Type B pancreatic cell (in vitro differentiated cells): ENCODE data around the gene CHTF8. TPM values are rescaled to one million over a fixed set of nuclear protein-coding genes. Genes with fewer than 3 reads are reported as not detected.

Source experiments
- DNase-seq: peaks from one replicate; pipeline ENCODE4 v3.0.0; 2021; ENCODE audit warnings: mixed read lengths; ENCODE audit not compliant: unreplicated experiment; ENCODE audit errors: extremely low spot score
- H3K27ac Mint-ChIP-seq: 2 replicates; pipeline ENCODE4 v1.8.0; 2021; ENCODE audit warnings: mild to moderate bottlenecking, mixed read lengths
- H3K27me3 Mint-ChIP-seq: 2 replicates; pipeline ENCODE4 v1.8.0; 2021; ENCODE audit warnings: mixed read lengths
- H3K36me3 Mint-ChIP-seq: 2 replicates; pipeline ENCODE4 v1.8.0; 2021; ENCODE audit warnings: mixed read lengths
- H3K4me1 Mint-ChIP-seq: one replicate; pipeline ENCODE4 v1.8.0; 2021; ENCODE audit warnings: mixed read lengths; ENCODE audit not compliant: unreplicated experiment
- H3K4me3 Mint-ChIP-seq: 2 replicates; pipeline ENCODE4 v1.8.0; 2021; ENCODE audit warnings: mild to moderate bottlenecking, mixed read lengths
- H3K9me3 Mint-ChIP-seq: 2 replicates; pipeline ENCODE4 v1.8.0; 2021; ENCODE audit warnings: mixed read lengths
- CTCF ChIP-seq: fragments of 200-600 bp; sonication (generic); conservative IDR thresholded peaks from 2 replicates; pipeline ENCODE4 v1.5.0; 2021; ENCODE audit warnings: antibody characterized with exemption, mild to moderate bottlenecking
- total RNA-seq: library from RNA; stranded (reverse); gene quantifications from 2 replicates; pipeline ENCODE4 v1.2.1, GENCODE V29; 2021; ENCODE audit warnings: low replicate concordance

Gene CHTF8
- total RNA-seq, 1 donor from 2014 or later: 131 TPM

GRCh38 chr16:69083306-69083941 is 49.0 kb downstream of the CHTF8 start:
- no peak for TF ChIP-seq CTCF
- H3K9me3 Mint-ChIP-seq: no peaks in the 10 kb centered on the region
- peaks cover 6% of the 10 kb centered on the region for H3K36me3 Mint-ChIP-seq
- no peak overlapping the region for H3K4me3 Mint-ChIP-seq
- no peak overlapping the region for H3K27ac Mint-ChIP-seq
- H3K4me1 Mint-ChIP-seq: peaks cover 5% of the 10 kb centered on the region
- DNase-seq: no peak
- no peaks in the 10 kb centered on the region for H3K27me3 Mint-ChIP-seq

- no peak for TF ChIP-seq CTCF
- Mint-ChIP-seq H3K27ac (no peak overlapping the region), H3K27me3 (no peaks in the 10 kb centered on the region), H3K9me3 (no peaks in the 10 kb centered on the region), H3K36me3 (peaks cover 4% of the 10 kb centered on the region), H3K4me1 (no peaks in the 10 kb centered on the region), H3K4me3 (no peak overlapping the region)
- no peak for DNase-seq
Measured at GRCh38 chr16:69079697-69080096, 52.7 kb downstream of the CHTF8 start.

- H3K27ac Mint-ChIP-seq: no peak overlapping the region
- no peaks in the 10 kb centered on the region for H3K36me3 Mint-ChIP-seq
- no peaks in the 10 kb centered on the region for H3K4me1 Mint-ChIP-seq
- no peak for TF ChIP-seq CTCF
- no peaks in the 10 kb centered on the region for H3K27me3 Mint-ChIP-seq
- H3K4me3 Mint-ChIP-seq: no peak overlapping the region
- no peak for DNase-seq
- no peaks in the 10 kb centered on the region for H3K9me3 Mint-ChIP-seq
Measured at GRCh38 chr16:69078073-69078472, 54.3 kb downstream of the CHTF8 start.

GRCh38 chr16:69077251-69077650 is 55.1 kb downstream of the CHTF8 start:
- Mint-ChIP-seq H3K27ac (no peak overlapping the region), H3K27me3 (no peaks in the 10 kb centered on the region), H3K4me3 (no peak overlapping the region), H3K4me1 (peaks cover 7% of the 10 kb centered on the region), H3K9me3 (no peaks in the 10 kb centered on the region), H3K36me3 (no peaks in the 10 kb centered on the region)
- DNase-seq: no peak
- no peak for TF ChIP-seq CTCF

GRCh38 chr16:69073181-69073702 is 59.1 kb downstream of the CHTF8 start:
- TF ChIP-seq CTCF: no peak
- H3K27me3 Mint-ChIP-seq: no peaks in the 10 kb centered on the region
- no peaks in the 10 kb centered on the region for H3K9me3 Mint-ChIP-seq
- H3K4me1 Mint-ChIP-seq: peaks cover 13% of the 10 kb centered on the region
- no peak overlapping the region for H3K4me3 Mint-ChIP-seq
- DNase-seq: no peak
- H3K27ac Mint-ChIP-seq: peak overlapping the region; percentile 41
- H3K36me3 Mint-ChIP-seq: no peaks in the 10 kb centered on the region
